ENCODE results near the gene GRIK1. TPM values are rescaled to one million over a fixed set of nuclear protein-coding genes. Genes with fewer than 3 reads are reported as not detected.

Gene GRIK1
- total RNA-seq, 4 donors from 2014 or later, result not detected

DNA sequence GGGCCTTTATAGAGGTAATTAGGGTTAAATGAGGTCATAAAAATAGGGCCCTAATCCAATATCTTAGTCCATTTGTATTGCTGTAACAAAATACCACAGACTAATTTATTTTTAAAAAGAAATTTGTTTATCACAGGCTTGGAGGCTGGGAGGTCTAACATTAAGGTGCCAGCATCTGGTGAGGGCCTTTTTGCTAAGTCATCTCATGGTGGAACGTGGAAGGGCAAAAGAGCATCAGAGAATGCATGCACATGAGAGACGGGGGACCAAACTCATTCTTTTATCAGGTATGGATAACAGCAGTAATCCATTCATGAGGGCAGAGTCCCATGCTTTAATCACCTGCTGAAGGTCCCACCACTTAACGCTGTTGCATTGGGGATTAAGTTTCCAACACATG lies 313.8 kb downstream of the GRIK1 start:
- Histone ChIP-seq H3K36me3 (no peaks in the 10 kb centered on the region), H3K27me3 (no peaks in the 10 kb centered on the region), H3K4me3 (no peak overlapping the region), H3K4me1 (no peaks in the 10 kb centered on the region), H3K9me3 (no peaks in the 10 kb centered on the region), H3K27ac (no peak overlapping the region)
- in situ Hi-C loops (cut with MboI; ENCODE audit: low pct_ligation_motif_present in 1 of 4, low pct_unique_long_range_greater_than_20kb in 1 of 4, low sequenced_read_pairs in 3 of 4), result no loop called here
- WGBS, 2 donors (ENCODE audit: low coverage in 1 of 2), result 83 to 94% methylated on average over 2 to 3 of the region's 3 CpGs
- TF ChIP-seq POLR2A (IDR thresholded peaks at IDR 0.05), result no peak
- no peak for TF ChIP-seq EP300 (IDR thresholded peaks at IDR 0.05; ENCODE audit: low read depth)
- no peak for TF ChIP-seq POLR2AphosphoS5 (IDR thresholded peaks at IDR 0.05)
- TF ChIP-seq, protein P1, sequence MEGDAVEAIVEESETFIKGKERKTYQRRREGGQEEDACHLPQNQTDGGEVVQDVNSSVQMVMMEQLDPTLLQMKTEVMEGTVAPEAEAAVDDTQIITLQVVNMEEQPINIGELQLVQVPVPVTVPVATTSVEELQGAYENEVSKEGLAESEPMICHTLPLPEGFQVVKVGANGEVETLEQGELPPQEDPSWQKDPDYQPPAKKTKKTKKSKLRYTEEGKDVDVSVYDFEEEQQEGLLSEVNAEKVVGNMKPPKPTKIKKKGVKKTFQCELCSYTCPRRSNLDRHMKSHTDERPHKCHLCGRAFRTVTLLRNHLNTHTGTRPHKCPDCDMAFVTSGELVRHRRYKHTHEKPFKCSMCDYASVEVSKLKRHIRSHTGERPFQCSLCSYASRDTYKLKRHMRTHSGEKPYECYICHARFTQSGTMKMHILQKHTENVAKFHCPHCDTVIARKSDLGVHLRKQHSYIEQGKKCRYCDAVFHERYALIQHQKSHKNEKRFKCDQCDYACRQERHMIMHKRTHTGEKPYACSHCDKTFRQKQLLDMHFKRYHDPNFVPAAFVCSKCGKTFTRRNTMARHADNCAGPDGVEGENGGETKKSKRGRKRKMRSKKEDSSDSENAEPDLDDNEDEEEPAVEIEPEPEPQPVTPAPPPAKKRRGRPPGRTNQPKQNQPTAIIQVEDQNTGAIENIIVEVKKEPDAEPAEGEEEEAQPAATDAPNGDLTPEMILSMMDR (IDR thresholded peaks at IDR 0.05), result no peak
- no peak for DNase-seq
- intact Hi-C loops (cut with DNase I; ENCODE audit: low total_unique reads), result no loop called here

DNA sequence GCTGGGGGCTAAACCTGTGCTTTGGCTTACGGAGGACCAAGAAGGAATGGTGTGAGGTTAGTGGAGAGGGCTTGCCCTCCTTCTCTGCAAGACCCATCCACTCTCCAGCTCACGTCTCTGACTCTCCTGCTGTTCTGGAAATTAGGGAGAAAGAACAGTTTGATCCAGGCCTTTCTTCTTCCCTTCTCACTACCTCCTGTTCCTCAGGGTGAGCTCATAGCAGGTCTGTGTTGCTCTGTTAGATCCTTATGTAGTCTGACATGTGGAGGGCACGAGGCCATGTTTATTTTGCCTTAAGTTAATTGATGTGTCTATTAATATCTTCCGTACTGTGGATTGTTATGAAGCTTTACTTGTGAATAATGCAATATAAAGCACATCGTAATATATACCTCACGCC lies 315.0 kb downstream of the GRIK1 start:
- no peak overlapping the region for H3K4me3 ChIP-seq
- in situ Hi-C loops (cut with MboI; ENCODE audit: low pct_ligation_motif_present in 1 of 4, low pct_unique_long_range_greater_than_20kb in 1 of 4, low sequenced_read_pairs in 3 of 4) (no loop called here), intact Hi-C loops (cut with DNase I; ENCODE audit: low total_unique reads) (no loop called here)
- H3K4me1 ChIP-seq, result no peaks in the 10 kb centered on the region
- no peaks in the 10 kb centered on the region for H3K36me3 ChIP-seq
- TF ChIP-seq EP300 (IDR thresholded peaks at IDR 0.05; ENCODE audit: low read depth), result no peak
- no peak for TF ChIP-seq POLR2A (IDR thresholded peaks at IDR 0.05)
- TF ChIP-seq POLR2AphosphoS5 (IDR thresholded peaks at IDR 0.05), result no peak
- TF ChIP-seq, protein P1 (IDR thresholded peaks at IDR 0.05), result no peak
- no peaks in the 10 kb centered on the region for H3K27me3 ChIP-seq
- no peaks in the 10 kb centered on the region for H3K9me3 ChIP-seq
- no peak overlapping the region for H3K27ac ChIP-seq
- no peak for DNase-seq
- 93 to 97% methylated on average over 6 of the region's 6 CpGs for WGBS, 2 donors (ENCODE audit: low coverage in 1 of 2)

DNA sequence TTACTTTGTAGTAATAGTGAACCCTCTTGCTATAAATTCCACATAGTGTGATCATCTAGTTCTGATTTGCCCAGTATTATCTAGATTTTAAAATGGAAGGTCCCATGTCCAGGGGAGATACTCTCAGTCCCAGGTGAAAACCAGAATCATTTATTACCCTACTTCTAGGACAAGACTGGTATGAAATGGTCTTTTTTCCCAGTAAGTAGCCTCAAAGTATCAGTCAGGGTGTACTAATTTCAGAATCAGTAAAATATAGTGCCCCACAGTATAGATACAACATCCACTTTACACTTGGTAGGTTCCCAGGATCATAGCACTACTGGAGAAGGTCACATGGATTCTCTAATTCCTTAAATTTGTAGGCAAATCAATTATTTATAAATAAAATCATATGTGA lies 318.3 kb downstream of the GRIK1 start:
- Histone ChIP-seq H3K27ac (no peak overlapping the region), H3K36me3 (no peaks in the 10 kb centered on the region), H3K4me1 (no peaks in the 10 kb centered on the region), H3K4me3 (no peak overlapping the region), H3K27me3 (no peaks in the 10 kb centered on the region), H3K9me3 (no peaks in the 10 kb centered on the region)
- TF ChIP-seq, protein P1 (IDR thresholded peaks at IDR 0.05), result no peak
- no peak for TF ChIP-seq EP300 (IDR thresholded peaks at IDR 0.05; ENCODE audit: low read depth)
- intact Hi-C loops (cut with DNase I; ENCODE audit: low total_unique reads) (no loop called here), in situ Hi-C loops (cut with MboI; ENCODE audit: low pct_ligation_motif_present in 1 of 4, low pct_unique_long_range_greater_than_20kb in 1 of 4, low sequenced_read_pairs in 3 of 4) (no loop called here)
- DNase-seq, result no peak

DNA sequence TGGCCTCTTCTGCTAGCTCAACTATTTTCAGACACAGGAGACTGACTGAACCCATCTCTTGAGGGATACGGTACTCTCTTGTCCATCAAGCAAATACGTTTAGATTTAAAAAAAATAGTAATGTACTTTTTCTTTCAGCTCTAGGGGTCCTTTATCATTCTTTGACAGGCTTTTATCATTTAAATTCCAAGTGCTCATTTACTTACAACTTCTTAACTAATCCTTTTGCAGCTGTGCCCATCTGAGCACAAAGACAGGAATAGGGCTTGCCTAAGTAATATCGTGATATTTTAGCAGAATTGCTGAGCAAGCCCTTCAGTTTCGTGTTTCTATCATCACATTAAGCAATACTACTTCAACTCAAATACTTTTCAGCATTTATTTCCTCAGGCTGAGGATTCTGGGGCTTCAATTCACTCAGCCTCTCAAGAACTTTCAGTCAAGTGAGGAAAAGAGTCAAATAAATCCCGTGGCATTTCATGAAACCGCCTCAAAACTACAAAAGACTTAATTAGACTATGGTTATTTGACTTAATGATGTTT lies 323.5 kb downstream of the GRIK1 start:
- DNase-seq, result no peak
- no peak for TF ChIP-seq POLR2A (IDR thresholded peaks at IDR 0.05)
- TF ChIP-seq, protein P1 (IDR thresholded peaks at IDR 0.05), result no peak
- no peak for TF ChIP-seq POLR2AphosphoS5 (IDR thresholded peaks at IDR 0.05)
- TF ChIP-seq EP300 (IDR thresholded peaks at IDR 0.05; ENCODE audit: low read depth), result no peak
- Histone ChIP-seq H3K4me1 (no peaks in the 10 kb centered on the region), H3K4me3 (no peak overlapping the region), H3K27ac (no peak overlapping the region), H3K36me3 (no peaks in the 10 kb centered on the region), H3K9me3 (no peaks in the 10 kb centered on the region), H3K27me3 (no peaks in the 10 kb centered on the region)
- WGBS, 2 donors (ENCODE audit: low coverage in 1 of 2), result 66 to 81% methylated on average over 6 of the region's 6 CpGs
- in situ Hi-C loops (cut with MboI; ENCODE audit: low pct_ligation_motif_present in 1 of 4, low pct_unique_long_range_greater_than_20kb in 1 of 4, low sequenced_read_pairs in 3 of 4) (no loop called here), intact Hi-C loops (cut with DNase I; ENCODE audit: low total_unique reads) (no loop called here)
